GM19035 (cell line): Measurements from ENCODE around the gene GMDS.

Experiments used
- ATAC-seq: cut with Tn5 transposase; IDR thresholded peaks from one replicate; pipeline ENCODE4 v1.9.1; 2021; ENCODE audit not compliant: unreplicated experiment

Gene GMDS

GRCh38 chr6:2044192-2044591 lies 201.2 kb downstream of the GMDS start:
- ATAC-seq, result no peak

- ATAC-seq, result no peak
These were observed 202.3 kb downstream of the GMDS start for GRCh38 chr6:2042956-2043648.

- ATAC-seq, result no peak
These were observed 207.3 kb downstream of the GMDS start for GRCh38 chr6:2038092-2038491.

GRCh38 chr6:2037237-2037926 lies 208.0 kb downstream of the GMDS start:
- ATAC-seq, result no peak

GRCh38 chr6:2036710-2037023 lies 208.7 kb downstream of the GMDS start:
- ATAC-seq, result no peak

- ATAC-seq, result no peak
These were observed 209.3 kb downstream of the GMDS start for GRCh38 chr6:2035826-2036709.

GRCh38 chr6:2035046-2035445 lies 210.4 kb downstream of the GMDS start:
- no peak for ATAC-seq

GRCh38 chr6:2034256-2034655 lies 211.1 kb downstream of the GMDS start:
- ATAC-seq, result no peak

- ATAC-seq, result no peak
These were observed 211.9 kb downstream of the GMDS start for GRCh38 chr6:2033544-2033943.

- no peak for ATAC-seq
These were observed 214.6 kb downstream of the GMDS start for GRCh38 chr6:2030682-2031244.

GRCh38 chr6:2029952-2030351 lies 215.5 kb downstream of the GMDS start:
- no peak for ATAC-seq

GRCh38 chr6:2029130-2029794 lies 216.1 kb downstream of the GMDS start:
- no peak for ATAC-seq

- ATAC-seq, result no peak
These were observed 216.9 kb downstream of the GMDS start for GRCh38 chr6:2028457-2029038.

GRCh38 chr6:2026133-2026532 lies 219.3 kb downstream of the GMDS start:
- no peak for ATAC-seq

- ATAC-seq, result no peak
These were observed 223.7 kb downstream of the GMDS start for GRCh38 chr6:2021713-2022125.

- no peak for ATAC-seq
These were observed 224.5 kb downstream of the GMDS start for GRCh38 chr6:2020909-2021308.

GRCh38 chr6:2019051-2019450 lies 226.4 kb downstream of the GMDS start:
- ATAC-seq, result no peak

- ATAC-seq, result no peak
These were observed 229.4 kb downstream of the GMDS start for GRCh38 chr6:2016040-2016439.

- ATAC-seq, result no peak
These were observed 236.9 kb downstream of the GMDS start for GRCh38 chr6:2008383-2008976.

- no peak for ATAC-seq
These were observed 238.2 kb downstream of the GMDS start for GRCh38 chr6:2007165-2007564.
